Endothelial cell of umbilical vein (primary cell): ENCODE results near the gene ZNF384. TPM values are rescaled to one million over a fixed set of nuclear protein-coding genes. Genes with fewer than 3 reads are reported as not detected.

Experiments
- BruUV-seq: library from RNA; stranded (reverse); fragments of 400-500 nt; replicated peaks from 2 replicates; lab custom pipeline; 2021; lab: Mats Ljungman, UMichigan
- CTCF ChIA-PET: fragments of 300-600, 350-600 bp; sonication (Branson Sonifier 250); formaldehyde crosslinking; loops from one replicate; lab custom pipeline; 2021; ENCODE audit warnings: antibody characterized with exemption, inconsistent platforms; lab: Charles Lee
- POLR2A ChIA-PET: fragments of 300-600, 350-600 bp; sonication (Branson Sonifier 250); formaldehyde crosslinking; loops from one replicate; lab custom pipeline; 2021; ENCODE audit warnings: antibody characterized with exemption, inconsistent platforms; lab: Charles Lee
- DNase-seq: peaks from one replicate; pipeline ENCODE4 v3.0.0-alpha.2; 2011; ENCODE audit warnings: low read depth, low spot score
- FAIRE-seq: peaks from 2 replicates; lab custom pipeline; 2011; peaks lifted over from hg19 to GRCh38; lab: Jason Lieb, UNC
- H2AFZ ChIP-seq: 2 replicates; pipeline ENCODE4 v1.6.0; 2012; ENCODE audit warnings: low read depth, low read length, control low read depth, inconsistent platforms
- H3K27ac ChIP-seq: 2 replicates; pipeline ENCODE4 v1.5.1; 2011; ENCODE audit warnings: low read depth, mild to moderate bottlenecking, control low read depth, low read length, moderate library complexity; ENCODE audit not compliant: insufficient read depth
- H3K27me3 ChIP-seq, 2 experiments: 2 replicates each; pipeline versions ENCODE4 v1.6.0 to v1.6.1; 2011; ENCODE audit warnings: low read length in 2 of 2, mixed read lengths in 1 of 2; ENCODE audit not compliant: control insufficient read depth in 2 of 2, insufficient read depth in 2 of 2
- H3K36me3 ChIP-seq, 2 experiments: 2 replicates in 1 of 2; 3 replicates in 1 of 2; pipeline ENCODE4 v1.5.1; 2011; ENCODE audit warnings: low read length in 2 of 2, mild to moderate bottlenecking in 1 of 2, moderate library complexity in 1 of 2; ENCODE audit not compliant: control insufficient read depth in 2 of 2, insufficient read depth in 2 of 2; ENCODE audit errors: extremely low read depth in 1 of 2
- H3K4me1 ChIP-seq: 3 replicates; pipeline ENCODE4 v1.5.1; 2011; ENCODE audit warnings: mild to moderate bottlenecking, low read length; ENCODE audit not compliant: control insufficient read depth, insufficient read depth; ENCODE audit errors: extremely low read depth
- H3K4me2 ChIP-seq: 2 replicates; pipeline ENCODE4 v1.6.1; 2011; ENCODE audit warnings: low read length, control low read depth, mixed read lengths; ENCODE audit not compliant: insufficient read depth
- H3K4me3 ChIP-seq, 3 experiments: fragments of 200-600 bp in 1 of 3; sonication (generic), shearing (Covaris generic) in 1 of 3; replicated peaks in 1 of 3; 2 replicates each; pipeline ENCODE4 v1.5.1; 2011 to 2016; ENCODE audit warnings: control low read depth in 3 of 3, low read length in 3 of 3, mild to moderate bottlenecking in 2 of 3, inconsistent platforms in 1 of 3, low read depth in 1 of 3, moderate library complexity in 1 of 3; ENCODE audit not compliant: insufficient read depth in 1 of 3
- H3K79me2 ChIP-seq: 2 replicates; pipeline ENCODE4 v1.6.0; 2012; ENCODE audit warnings: low read length, inconsistent platforms; ENCODE audit not compliant: control insufficient read depth, insufficient read depth
- H3K9ac ChIP-seq: replicated peaks from 2 replicates; pipeline ENCODE3; 2011; ENCODE audit warnings: low read length, control low read depth; ENCODE audit not compliant: insufficient read depth; ENCODE audit errors: extremely low read depth
- H3K9me1 ChIP-seq: replicated peaks from 3 replicates; pipeline ENCODE4 v1.6.0; 2011; ENCODE audit warnings: mild to moderate bottlenecking, low read length; ENCODE audit not compliant: control insufficient read depth, insufficient read depth; ENCODE audit errors: extremely low read depth
- H3K9me3 ChIP-seq: replicated peaks from 2 replicates; pipeline ENCODE4 v1.5.1; 2012; ENCODE audit warnings: low read length, inconsistent platforms; ENCODE audit not compliant: control insufficient read depth, insufficient read depth
- H4K20me1 ChIP-seq: replicated peaks from 2 replicates; pipeline ENCODE3; 2011; ENCODE audit warnings: mild to moderate bottlenecking, low read length; ENCODE audit not compliant: control insufficient read depth, insufficient read depth; ENCODE audit errors: extremely low read depth
- EZH2 ChIP-seq: IDR thresholded peaks from 2 replicates; pipeline ENCODE4 v1.6.1; 2012; ENCODE audit warnings: borderline replicate concordance, low read depth, mild to moderate bottlenecking, moderate library complexity, low read length, inconsistent platforms; ENCODE audit not compliant: severe bottlenecking
- FOS ChIP-seq: IDR thresholded peaks from 2 replicates; pipeline ENCODE4 v1.6.1; 2011; ENCODE audit warnings: mild to moderate bottlenecking, low read length, moderate library complexity, borderline replicate concordance; ENCODE audit not compliant: insufficient read depth
- GATA2 ChIP-seq: IDR thresholded peaks from 2 replicates; pipeline ENCODE4 v1.7.0; 2011; ENCODE audit warnings: low read depth, mild to moderate bottlenecking, moderate library complexity, mixed read lengths, low read length; ENCODE audit not compliant: insufficient read length, insufficient read depth
- JUN ChIP-seq: IDR thresholded peaks from 2 replicates; pipeline ENCODE4 v1.6.1; 2011; ENCODE audit warnings: borderline replicate concordance, low read depth; ENCODE audit not compliant: insufficient read length, insufficient read depth
- MYC ChIP-seq: IDR thresholded peaks from one replicate; pipeline ENCODE4 v1.6.1; 2011; ENCODE audit warnings: mild to moderate bottlenecking, low read depth, low read length
- POLR2A ChIP-seq: IDR thresholded peaks from 2 replicates; pipeline ENCODE4 v1.6.1; 2012; ENCODE audit warnings: low read depth, mild to moderate bottlenecking, control low read depth, low read length
- POLR2AphosphoS5 ChIP-seq: IDR thresholded peaks from 2 replicates; pipeline ENCODE4 v1.6.1; 2012; ENCODE audit warnings: low read depth, mild to moderate bottlenecking, control low read depth, low read length, moderate library complexity; ENCODE audit not compliant: insufficient read depth
- dilution Hi-C: fragments of 300-500 bp; cut with MboI; formaldehyde crosslinking; loops from one replicate; pipeline ENCODE4 v1.15.0; 2019; ENCODE audit warnings: low sequenced_read_pairs; ENCODE audit not compliant: extremely low pct_ligation_motif_present
- intact Hi-C: fragments of 100-400 bp; cut with micrococcal nuclease; formaldehyde crosslinking; loops from one replicate; pipeline ENCODE4 v1.10.0; 2022
- polyA plus RNA-seq, 4 experiments: library from polyadenylated mRNA; depleted of rRNA in 3 of 4; stranded (reverse) in 3 of 4; unstranded in 1 of 4; fragments of >200 nt; gene quantifications; 2 replicates each; pipeline versions ENCODE4 v1.2.1 to v1.2.3, GENCODE V29; 2011 to 2012; ENCODE audit warnings: missing spikeins in 1 of 4
- total RNA-seq: library from RNA; stranded (reverse); gene quantifications from 2 replicates; pipeline ENCODE4 v1.2.3, GENCODE V29; 2021
- TF ChIP-seq, protein P1 (sequence below), 2 donors: IDR thresholded peaks; 1 replicate in 1 of 2; 2 replicates in 1 of 2; pipeline ENCODE4 v1.5.1; 2011; ENCODE audit warnings: low read length in 2 of 2, mild to moderate bottlenecking in 2 of 2, moderate library complexity in 2 of 2, control low read depth in 1 of 2, inconsistent platforms in 1 of 2, low read depth in 1 of 2; ENCODE audit not compliant: insufficient read depth in 1 of 2; ENCODE audit errors: extremely low read depth in 1 of 2
- TF ChIP-seq, protein P2 (sequence below): IDR thresholded peaks from 2 replicates; pipeline ENCODE4 v1.6.1; 2011; ENCODE audit not compliant: insufficient read depth, insufficient read length

ZNF384 gene
- total and polyA plus RNA-seq, 2 donors (not counting 3 experiments of a cell fraction or from before 2014, with no cell fraction given) = 52.8 to 58.3 TPM

DNA sequence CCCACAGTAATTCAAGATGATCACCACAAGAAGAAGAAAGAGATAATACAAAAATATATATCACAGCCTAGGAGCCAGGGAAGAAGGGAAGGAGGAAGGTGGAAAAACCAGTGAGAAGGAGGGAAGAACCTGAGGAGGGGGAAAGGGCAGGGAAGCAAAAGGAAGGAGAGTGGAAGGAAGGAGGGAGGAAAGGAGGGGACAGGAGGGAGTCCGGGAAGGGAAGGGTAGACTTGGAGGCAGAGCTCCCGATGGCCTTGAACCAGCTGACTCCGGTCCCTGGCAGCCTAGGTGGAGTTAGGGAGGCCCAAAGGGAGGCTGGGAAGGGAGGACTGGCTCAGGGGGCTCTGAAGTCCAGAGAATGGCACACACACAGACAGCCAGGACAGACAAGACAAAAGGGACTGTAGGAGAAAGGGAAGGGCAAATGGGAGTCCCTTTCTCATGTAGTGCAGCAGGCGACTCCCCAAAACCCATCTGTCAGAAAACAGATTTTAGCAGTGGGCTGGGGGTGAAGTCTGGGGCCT is 4.7 kb upstream of the ZNF384 start:
- FAIRE-seq (no peak), DNase-seq (no peak)
- ChIA-PET POLR2A (no interaction called here), CTCF (interaction anchor here (1.8 kb wide), 1 partner anchor 10 kb away, joined by 8 read pairs; no protein-coding TSS in a partner anchor)
- no peak overlapping the region for H3K4me2 ChIP-seq
- intact Hi-C loops = no loop called here
- no peaks in the 10 kb centered on the region for H3K36me3 ChIP-seq
- no peaks in the 10 kb centered on the region for H3K9me3 ChIP-seq
- no TSS peak for BruUV-seq
- TF ChIP-seq GATA2 = no peak
- no peak for TF ChIP-seq FOS
- TF ChIP-seq POLR2AphosphoS5 = no peak
- TF ChIP-seq JUN = no peak
- H3K27me3 ChIP-seq = peaks cover 6 to 10% of the 10 kb centered on the region in 2 experiments
- no peak overlapping the region for H2AFZ ChIP-seq
- H3K9me1 ChIP-seq = no peaks in the 10 kb centered on the region
- dilution Hi-C loops = no loop called here
- H3K9ac ChIP-seq = no peak overlapping the region
- H3K79me2 ChIP-seq = peaks cover 6% of the 10 kb centered on the region
- H3K4me1 ChIP-seq = peaks cover 6% of the 10 kb centered on the region
- no peak overlapping the region for H3K4me3 ChIP-seq
- no peak overlapping the region for H3K27ac ChIP-seq
- no peaks in the 10 kb centered on the region for H4K20me1 ChIP-seq

DNA sequence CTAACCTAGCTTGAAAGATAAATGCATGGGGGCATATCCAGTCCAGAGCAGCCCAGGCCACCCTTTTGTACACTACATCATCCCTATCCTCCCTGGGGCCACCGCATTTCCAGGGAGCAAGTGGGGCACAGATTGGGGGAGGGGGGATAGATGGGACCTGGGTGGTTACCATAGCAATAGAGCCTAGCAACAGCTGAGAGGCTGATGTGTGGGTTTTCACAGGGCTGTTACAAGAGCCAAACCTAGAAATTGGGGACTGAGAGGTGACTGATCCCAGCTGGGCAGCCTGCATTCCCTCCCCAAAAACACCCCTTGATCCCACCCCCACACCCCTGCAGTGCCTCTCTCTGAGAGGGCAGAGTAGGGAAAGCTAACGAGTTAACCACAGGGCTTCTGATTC is 3.7 kb upstream of the ZNF384 start:
- Histone ChIP-seq H2AFZ (no peak overlapping the region), H3K79me2 (peaks cover 15% of the 10 kb centered on the region), H3K4me3 (no peak overlapping the region), H4K20me1 (no peaks in the 10 kb centered on the region), H3K9ac (no peak overlapping the region), H3K4me2 (no peak overlapping the region), H3K9me1 (no peaks in the 10 kb centered on the region), H3K9me3 (no peaks in the 10 kb centered on the region), H3K4me1 (peaks cover 12% of the 10 kb centered on the region), H3K27me3 (peaks cover 0 to under 1% of the 10 kb centered on the region in 2 experiments), H3K27ac (no peak overlapping the region), H3K36me3 (no peaks in the 10 kb centered on the region)
- DNase-seq (no peak), FAIRE-seq (no peak)
- ChIA-PET POLR2A (no interaction called here), CTCF (interaction anchor here (1.8 kb wide), 1 partner anchor 9 kb away, joined by 8 read pairs; no protein-coding TSS in a partner anchor)
- intact Hi-C loops (no loop called here), dilution Hi-C loops (no loop called here)
- no TSS peak for BruUV-seq
- TF ChIP-seq POLR2A (no peak), FOS (no peak), POLR2AphosphoS5 (no peak), EZH2 (no peak), MYC (no peak), GATA2 (no peak)
- TF ChIP-seq, protein P1, sequence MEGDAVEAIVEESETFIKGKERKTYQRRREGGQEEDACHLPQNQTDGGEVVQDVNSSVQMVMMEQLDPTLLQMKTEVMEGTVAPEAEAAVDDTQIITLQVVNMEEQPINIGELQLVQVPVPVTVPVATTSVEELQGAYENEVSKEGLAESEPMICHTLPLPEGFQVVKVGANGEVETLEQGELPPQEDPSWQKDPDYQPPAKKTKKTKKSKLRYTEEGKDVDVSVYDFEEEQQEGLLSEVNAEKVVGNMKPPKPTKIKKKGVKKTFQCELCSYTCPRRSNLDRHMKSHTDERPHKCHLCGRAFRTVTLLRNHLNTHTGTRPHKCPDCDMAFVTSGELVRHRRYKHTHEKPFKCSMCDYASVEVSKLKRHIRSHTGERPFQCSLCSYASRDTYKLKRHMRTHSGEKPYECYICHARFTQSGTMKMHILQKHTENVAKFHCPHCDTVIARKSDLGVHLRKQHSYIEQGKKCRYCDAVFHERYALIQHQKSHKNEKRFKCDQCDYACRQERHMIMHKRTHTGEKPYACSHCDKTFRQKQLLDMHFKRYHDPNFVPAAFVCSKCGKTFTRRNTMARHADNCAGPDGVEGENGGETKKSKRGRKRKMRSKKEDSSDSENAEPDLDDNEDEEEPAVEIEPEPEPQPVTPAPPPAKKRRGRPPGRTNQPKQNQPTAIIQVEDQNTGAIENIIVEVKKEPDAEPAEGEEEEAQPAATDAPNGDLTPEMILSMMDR (IDR thresholded peaks at IDR 0.05; ENCODE audit: extremely low read depth in 1 of 2, insufficient read depth in 1 of 2, low read depth in 1 of 2, low read length in 2 of 2) = no peak
- TF ChIP-seq, protein P2, sequence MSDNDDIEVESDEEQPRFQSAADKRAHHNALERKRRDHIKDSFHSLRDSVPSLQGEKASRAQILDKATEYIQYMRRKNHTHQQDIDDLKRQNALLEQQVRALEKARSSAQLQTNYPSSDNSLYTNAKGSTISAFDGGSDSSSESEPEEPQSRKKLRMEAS = no peak
